ENCODE measurements around the gene RER1.
A peak's percentile ranks its signal among the peaks of the same experiment; 100 is the strongest.

RER1 gene

DNA sequence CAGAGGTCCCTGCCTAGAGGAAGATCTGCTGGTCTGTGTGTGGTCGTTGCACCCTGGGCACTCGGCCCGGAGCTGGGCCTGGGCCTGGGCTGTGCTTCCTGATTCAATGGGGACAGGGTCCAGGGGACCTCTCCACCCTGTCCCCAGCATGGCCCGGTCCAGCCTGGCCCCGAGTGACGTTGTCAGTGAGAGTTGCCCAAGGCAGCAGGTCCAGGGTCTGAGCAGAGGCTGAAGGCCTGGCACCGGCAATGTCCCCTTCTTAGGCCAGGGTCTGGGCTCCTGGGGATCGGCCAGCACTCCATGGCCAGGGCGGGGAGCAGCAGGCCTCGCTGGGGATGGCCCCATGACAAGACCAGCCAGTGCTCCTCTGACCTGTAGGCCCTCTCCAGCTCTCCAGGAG lies 36.3 kb downstream of the RER1 start:
- TF ChIP-seq, protein P1, sequence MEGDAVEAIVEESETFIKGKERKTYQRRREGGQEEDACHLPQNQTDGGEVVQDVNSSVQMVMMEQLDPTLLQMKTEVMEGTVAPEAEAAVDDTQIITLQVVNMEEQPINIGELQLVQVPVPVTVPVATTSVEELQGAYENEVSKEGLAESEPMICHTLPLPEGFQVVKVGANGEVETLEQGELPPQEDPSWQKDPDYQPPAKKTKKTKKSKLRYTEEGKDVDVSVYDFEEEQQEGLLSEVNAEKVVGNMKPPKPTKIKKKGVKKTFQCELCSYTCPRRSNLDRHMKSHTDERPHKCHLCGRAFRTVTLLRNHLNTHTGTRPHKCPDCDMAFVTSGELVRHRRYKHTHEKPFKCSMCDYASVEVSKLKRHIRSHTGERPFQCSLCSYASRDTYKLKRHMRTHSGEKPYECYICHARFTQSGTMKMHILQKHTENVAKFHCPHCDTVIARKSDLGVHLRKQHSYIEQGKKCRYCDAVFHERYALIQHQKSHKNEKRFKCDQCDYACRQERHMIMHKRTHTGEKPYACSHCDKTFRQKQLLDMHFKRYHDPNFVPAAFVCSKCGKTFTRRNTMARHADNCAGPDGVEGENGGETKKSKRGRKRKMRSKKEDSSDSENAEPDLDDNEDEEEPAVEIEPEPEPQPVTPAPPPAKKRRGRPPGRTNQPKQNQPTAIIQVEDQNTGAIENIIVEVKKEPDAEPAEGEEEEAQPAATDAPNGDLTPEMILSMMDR (IDR thresholded peaks at IDR 0.05; ENCODE audit: low read depth, low read length, missing control alignments), result no peak
- in situ Hi-C loops (cut with HindIII; ENCODE audit: low pct_ligation_motif_present, low sequenced_read_pairs), result no loop called here
- Histone ChIP-seq H3K27ac (no peak overlapping the region), H3K36me3 (replicated peaks) (no peaks in the 10 kb centered on the region), H3K27me3 (replicated peaks) (peaks cover 9% of the 10 kb centered on the region), H3K4me3 (ENCODE audit: low read depth, low read length) (no peak overlapping the region)
- no peak for DNase-seq

GRCh38 chr1:2428490-2428889 lies 36.8 kb downstream of the RER1 start:
- Histone ChIP-seq H3K4me3 (ENCODE audit: low read depth, low read length) (no peak overlapping the region), H3K36me3 (replicated peaks) (no peaks in the 10 kb centered on the region), H3K27me3 (replicated peaks) (peaks cover 14% of the 10 kb centered on the region), H3K27ac (no peak overlapping the region)
- TF ChIP-seq, protein P1 (IDR thresholded peaks at IDR 0.05; ENCODE audit: low read depth, low read length, missing control alignments), result no peak
- DNase-seq, result no peak
- in situ Hi-C loops (cut with HindIII; ENCODE audit: low pct_ligation_motif_present, low sequenced_read_pairs), result no loop called here

DNA sequence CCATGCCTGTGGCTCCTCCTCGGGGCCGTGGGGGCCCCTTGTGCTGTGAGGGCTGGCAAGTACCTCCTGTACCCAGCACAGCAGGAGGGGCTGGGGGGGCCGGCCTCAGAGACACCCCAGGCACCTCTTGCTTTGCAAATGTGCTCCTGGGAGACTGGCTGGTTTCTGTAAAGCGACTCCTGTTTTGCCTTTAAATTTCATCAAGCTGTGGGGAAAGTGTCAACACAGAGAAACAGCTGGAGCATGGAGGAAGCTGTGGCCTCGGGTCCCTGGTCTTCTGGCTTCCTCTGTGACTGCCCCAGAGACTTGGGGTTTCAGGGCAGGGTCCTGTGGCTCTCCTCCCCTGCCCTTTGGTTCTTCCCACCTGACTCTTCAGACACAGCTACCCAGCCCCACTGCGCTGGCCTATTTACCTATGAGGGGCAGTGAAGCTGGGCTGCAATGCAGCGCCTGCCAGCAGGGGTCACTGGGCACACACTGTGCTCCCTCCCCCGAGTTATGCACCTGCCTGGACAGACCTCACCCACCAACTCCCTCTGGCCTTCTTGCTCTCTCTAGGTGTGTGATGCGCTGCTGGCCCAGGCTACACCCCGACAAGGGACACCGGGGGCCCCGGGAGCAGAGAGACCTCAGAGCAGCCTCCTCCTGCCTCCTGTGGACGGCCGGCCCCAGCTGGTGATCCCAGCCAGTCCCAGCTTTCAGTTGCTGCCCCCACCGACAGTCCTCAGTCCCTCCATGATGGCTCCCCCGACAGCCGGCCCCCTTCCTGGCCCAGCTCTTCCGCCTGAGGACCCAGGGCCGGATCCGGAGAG lies 38.3 kb downstream of the RER1 start:
- Histone ChIP-seq H3K27ac (no peak overlapping the region), H3K27me3 (replicated peaks) (peaks cover 21% of the 10 kb centered on the region), H3K4me3 (ENCODE audit: low read depth, low read length) (no peak overlapping the region), H3K36me3 (replicated peaks) (no peaks in the 10 kb centered on the region)
- in situ Hi-C loops (cut with HindIII; ENCODE audit: low pct_ligation_motif_present, low sequenced_read_pairs), result no loop called here
- TF ChIP-seq, protein P1 (IDR thresholded peaks at IDR 0.05; ENCODE audit: low read depth, low read length, missing control alignments), result peak; percentile 68
- no peak for DNase-seq

- in situ Hi-C loops (cut with HindIII; ENCODE audit: low pct_ligation_motif_present, low sequenced_read_pairs), result no loop called here
- H3K27me3 ChIP-seq (replicated peaks), result peaks cover 21% of the 10 kb centered on the region
- TF ChIP-seq, protein P1 (IDR thresholded peaks at IDR 0.05; ENCODE audit: low read depth, low read length, missing control alignments), result no peak
Measured at GRCh38 chr1:2430592-2430973, 38.9 kb downstream of the RER1 start.

GRCh38 chr1:2431103-2431502 lies 39.5 kb downstream of the RER1 start:
- Histone ChIP-seq H3K27me3 (replicated peaks) (peaks cover 21% of the 10 kb centered on the region), H3K36me3 (replicated peaks) (no peaks in the 10 kb centered on the region), H3K4me3 (ENCODE audit: low read depth, low read length) (no peak overlapping the region), H3K27ac (no peak overlapping the region)
- no peak for DNase-seq
- TF ChIP-seq, protein P1 (IDR thresholded peaks at IDR 0.05; ENCODE audit: low read depth, low read length, missing control alignments), result no peak
- in situ Hi-C loops (cut with HindIII; ENCODE audit: low pct_ligation_motif_present, low sequenced_read_pairs), result no loop called here

More at GRCh38 chr1:2430592-2430973, 38.9 kb downstream of the RER1 start:
- Histone ChIP-seq H3K4me3 (ENCODE audit: low read depth, low read length) (no peak overlapping the region), H3K27ac (no peak overlapping the region), H3K36me3 (replicated peaks) (no peaks in the 10 kb centered on the region)
- no peak for DNase-seq

- no peaks in the 10 kb centered on the region for H3K36me3 ChIP-seq (replicated peaks)
- in situ Hi-C loops (cut with HindIII; ENCODE audit: low pct_ligation_motif_present, low sequenced_read_pairs), result no loop called here
- TF ChIP-seq, protein P1 (IDR thresholded peaks at IDR 0.05; ENCODE audit: low read depth, low read length, missing control alignments), result no peak
- no peak overlapping the region for H3K4me3 ChIP-seq (ENCODE audit: low read depth, low read length)
- H3K27ac ChIP-seq, result no peak overlapping the region
- H3K27me3 ChIP-seq (replicated peaks), result peaks cover 21% of the 10 kb centered on the region
- no peak for DNase-seq
Measured at GRCh38 chr1:2431518-2431917, 39.9 kb downstream of the RER1 start.
